ENCODE results near the gene PITPNB.

PITPNB gene

DNA sequence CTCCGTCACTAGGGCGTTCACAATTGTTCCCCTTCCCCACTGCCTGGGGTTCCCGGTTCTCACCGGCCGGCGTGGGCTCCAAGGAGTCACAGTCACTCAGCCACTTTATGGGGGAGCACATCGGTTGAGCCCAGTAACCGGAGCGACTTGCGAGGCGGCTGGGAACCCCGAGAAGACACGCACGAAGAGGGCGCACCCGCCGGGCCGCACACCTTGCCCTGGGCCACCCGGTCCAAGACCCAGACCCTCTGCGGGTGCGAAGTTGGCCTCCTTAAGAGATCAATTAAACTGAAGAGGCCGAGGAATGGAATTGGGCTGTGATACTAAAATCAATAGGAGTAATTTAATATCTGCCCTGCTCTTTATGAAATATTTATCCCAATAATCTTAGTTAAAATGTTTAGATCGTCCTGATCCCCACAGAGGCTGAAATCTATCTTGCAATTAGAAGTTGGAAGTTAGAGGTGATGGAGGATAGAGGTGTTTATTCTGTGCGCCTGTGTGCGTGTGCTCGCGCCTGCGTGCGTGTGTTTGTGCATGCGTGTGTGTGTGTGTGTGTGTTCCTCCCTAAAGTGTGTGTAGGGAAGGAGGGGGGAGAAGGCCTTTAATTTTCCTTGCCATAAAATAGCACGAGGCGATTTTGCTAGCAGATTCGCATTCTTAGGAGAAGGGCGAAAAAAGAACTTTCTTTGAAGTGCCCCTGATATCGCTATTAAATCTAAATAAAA, 116.5 kb downstream of the PITPNB start:
- no peak for DNase-seq (ENCODE audit: low spot score)

Data from HuH-7 (cell line).